RCC 7860 (cell line): ENCODE measurements around the gene PLPPR1.
"Not testable (repeated sequence)": the region's sequence is repeated elsewhere in the genome, so short reads cannot be mapped to it uniquely, and the experiment has no call there.

Source experiments
- DNase-seq: peaks from one replicate; pipeline ENCODE4 v3.0.0-alpha.2; 2015; ENCODE audit warnings: low spot score
- FAIRE-seq: peaks from 2 replicates; lab custom pipeline; 2012; peaks lifted over from hg19 to GRCh38; lab: Jason Lieb, UNC

PLPPR1 gene

DNA sequence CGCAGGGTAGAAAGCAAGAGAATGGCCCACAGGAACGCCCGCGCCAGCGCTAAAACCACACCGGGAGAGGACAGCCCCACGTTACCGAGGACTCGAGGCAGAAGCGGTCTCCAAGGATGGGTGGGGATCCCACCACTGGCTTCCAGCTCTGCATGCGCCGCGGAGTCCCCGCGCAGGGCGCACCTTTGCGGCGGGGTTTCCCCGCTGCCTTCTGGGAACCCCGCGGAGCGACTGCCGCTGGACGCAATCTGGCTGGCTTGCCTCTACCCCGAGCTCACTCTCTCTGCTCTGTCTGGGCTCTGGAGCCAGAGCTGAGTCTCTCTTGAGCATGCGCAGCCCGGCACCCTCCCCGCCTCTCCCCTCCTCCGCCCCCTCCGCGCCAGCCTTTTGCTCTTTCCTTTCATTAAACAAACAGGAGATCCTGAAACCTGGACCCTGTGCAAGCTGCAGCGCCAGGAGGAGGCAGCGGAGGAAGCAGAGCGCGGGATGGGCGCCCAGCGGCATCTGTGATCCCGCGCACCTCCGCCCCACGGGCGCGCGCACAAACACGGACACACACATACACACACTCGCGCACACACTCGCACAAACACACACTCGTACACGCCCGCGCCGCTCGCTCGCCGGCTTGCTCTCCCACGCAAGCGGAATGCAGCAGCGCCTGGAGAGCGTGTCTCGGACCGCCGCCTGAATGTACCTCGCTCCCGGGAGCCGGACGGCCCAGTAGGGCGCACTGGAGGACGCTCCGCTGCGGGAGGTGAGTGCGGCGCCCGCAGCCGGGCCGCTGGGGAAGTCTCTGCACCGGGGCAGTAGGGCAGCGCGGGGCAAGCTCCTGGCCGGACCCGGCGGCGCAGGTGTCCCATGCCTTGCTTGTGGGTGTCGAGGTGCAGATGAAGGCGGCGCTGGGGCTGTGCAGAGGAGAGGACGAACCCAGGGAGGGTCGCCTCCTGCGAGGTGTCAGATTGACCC is at the start of gene PLPPR1:
TSS of gene PLPPR1 (plus strand) at position 382 of the 969 bp plus-strand sequence.
- FAIRE-seq, result no peak
- DNase-seq, result no peak

DNA sequence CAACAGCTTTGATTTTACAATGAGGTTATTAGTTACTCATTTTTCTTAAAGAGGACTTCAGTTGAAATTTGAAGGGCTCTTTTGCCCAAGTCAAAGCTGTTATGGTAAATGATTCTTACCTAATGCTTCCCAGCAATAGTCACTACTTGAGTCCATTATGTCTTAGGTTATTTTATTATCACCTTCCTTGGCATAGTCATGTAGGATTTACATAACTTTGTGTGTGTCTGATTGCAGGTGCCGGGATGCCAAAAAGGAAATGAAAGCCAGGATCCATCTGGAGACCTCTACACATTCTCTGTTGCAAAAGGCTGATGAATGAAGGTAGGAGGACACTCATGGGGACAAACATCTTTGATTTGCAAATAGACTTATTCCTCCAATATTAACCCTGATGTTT is 38.8 kb upstream of the PLPPR1 start:
- FAIRE-seq (no peak), DNase-seq (no peak)

DNA sequence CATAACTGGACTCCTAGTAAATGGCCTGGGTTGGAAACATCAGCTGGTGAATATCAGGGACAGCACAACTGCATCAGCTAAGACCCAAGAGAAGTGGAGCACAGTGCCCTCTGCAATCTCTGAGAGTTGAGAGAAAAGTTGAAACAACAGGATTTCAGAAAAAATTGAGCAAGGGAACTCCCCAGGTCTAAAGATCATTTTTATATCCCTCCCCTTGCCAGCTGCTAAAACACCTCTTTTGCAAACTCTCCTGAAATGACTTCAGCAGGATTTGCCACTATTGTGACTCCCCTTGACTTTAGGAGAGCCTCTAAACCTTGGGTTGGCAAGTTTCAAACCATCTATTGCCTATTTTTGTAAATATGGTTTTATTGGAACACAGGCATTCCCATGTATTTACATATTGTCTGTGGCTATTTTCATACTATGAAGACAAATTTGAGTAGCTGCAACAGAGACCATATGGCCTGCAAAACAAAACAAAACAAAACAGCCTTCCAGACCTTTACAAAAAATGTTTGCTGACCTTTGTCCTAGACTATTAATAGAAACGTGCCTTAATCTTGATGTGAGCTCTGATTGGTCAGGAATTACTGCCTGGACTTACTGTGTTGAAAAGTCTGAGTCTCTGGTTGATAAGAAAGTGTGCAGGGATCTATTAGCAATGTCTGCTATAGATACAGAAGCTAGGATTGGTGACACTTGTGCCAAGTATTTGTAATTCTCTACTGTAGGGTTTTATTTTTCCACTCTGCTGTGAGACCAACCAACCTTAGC is 37.7 kb upstream of the PLPPR1 start:
- DNase-seq (no peak), FAIRE-seq (no peak)

DNA sequence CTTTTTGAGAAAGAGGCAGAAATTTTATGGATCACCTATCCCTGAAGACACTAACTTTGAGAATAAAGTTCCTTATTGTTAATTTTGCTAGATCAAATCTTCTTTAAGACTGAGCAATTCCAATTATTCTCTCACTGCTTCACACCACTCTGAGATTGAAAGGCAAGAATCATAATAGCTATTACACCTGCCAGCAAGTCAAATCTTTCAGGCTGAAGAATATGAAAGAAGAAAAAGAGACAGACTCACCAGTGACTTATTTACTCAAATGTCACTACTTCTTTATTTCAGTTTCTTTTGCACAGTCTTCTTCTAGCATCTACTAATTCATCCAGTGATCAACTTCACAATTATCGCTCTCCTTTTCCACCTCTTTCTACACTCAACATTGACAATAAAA is 35.9 kb upstream of the PLPPR1 start:
- FAIRE-seq (no peak), DNase-seq (no peak)

DNA sequence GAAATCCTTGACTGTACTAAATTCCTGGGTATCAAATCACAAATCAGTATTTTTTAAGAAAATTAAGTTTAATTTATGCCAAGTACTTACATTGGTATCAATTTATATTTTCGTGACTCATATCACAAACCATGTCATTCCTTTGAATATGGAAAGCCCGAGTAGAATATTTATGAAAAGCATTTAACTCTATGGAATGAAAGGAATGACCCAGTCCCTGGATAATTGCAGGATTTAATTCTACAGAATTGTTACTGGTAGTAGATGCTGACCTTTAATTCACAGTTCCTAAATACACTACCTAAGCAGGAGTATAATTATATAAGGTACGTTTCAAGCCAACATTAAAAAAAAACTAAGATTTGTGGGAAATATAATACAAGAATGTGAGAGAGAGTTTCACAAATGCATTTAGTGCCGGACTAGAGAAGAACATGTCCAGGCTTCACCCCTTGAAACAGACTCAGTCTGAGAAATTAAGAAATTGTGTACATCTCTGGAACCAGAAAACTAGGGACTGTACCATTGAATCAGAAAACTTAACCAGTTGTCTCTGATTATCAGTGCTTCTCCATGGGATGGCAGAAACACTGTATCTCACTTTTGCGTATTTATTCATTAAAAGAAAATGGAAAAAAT is 28.5 kb upstream of the PLPPR1 start:
- FAIRE-seq, result no peak

DNA sequence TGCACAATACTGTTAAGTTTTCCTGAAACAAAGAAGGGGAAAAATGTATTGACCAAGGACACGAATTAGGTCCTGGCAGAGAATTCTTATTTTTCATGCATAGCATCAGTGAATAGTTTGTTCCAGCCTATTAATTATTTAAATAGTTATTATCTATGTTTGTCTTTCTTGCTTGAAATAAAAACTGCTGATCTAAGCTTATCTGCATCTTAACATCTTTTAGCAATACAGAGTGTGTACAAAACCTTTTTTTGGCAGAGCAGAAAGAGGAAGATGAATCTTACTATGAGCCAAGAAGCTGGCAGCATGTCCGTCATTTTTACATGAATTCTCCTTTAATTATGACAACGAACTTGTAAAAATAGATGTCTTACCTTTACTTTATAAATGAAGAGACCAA is 23.3 kb upstream of the PLPPR1 start:
- DNase-seq (no peak), FAIRE-seq (no peak)

More for the DNA sequence above, 28.5 kb upstream of the PLPPR1 start:
- DNase-seq, result no peak

DNA sequence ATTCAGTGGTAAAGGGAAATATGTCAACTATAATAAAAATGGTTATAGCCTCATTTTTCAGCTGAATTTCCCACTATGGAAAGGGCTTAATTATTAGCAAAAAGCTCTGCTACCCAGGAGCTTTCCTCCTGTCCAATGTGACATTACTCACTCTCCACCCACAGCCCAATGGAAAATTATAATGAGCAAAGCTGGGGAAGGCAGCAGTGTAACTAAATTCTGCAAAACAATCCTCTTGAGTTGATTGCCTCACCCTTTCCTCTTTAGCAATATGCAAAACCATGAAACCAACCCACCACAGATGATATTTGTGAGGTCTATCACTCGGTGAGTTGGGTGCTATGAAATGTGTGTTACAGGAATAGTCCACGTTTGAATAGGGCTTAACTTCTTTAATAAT is 14.0 kb upstream of the PLPPR1 start:
- no peak for DNase-seq
- no peak for FAIRE-seq

DNA sequence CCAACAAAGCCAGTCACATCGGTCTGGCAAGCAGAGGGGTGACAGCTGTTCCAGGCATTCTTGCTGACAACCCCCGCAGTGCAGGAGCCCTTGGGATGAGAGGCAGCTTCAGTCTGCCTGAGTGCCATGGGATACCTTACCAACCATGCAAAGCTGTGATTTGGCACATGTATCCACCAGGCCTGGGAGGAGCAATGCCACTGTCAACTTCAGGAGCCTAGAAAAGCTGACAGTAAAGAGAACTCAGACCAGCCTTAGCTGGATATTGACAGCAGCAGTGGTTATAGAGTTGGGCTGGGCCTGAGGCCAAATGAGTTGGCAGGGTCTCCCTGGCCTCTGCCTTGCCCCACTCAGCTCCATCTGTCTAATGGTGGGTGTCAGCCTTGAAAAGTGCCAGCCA is 10.1 kb upstream of the PLPPR1 start:
- no peak for FAIRE-seq
- DNase-seq, result no peak

DNA sequence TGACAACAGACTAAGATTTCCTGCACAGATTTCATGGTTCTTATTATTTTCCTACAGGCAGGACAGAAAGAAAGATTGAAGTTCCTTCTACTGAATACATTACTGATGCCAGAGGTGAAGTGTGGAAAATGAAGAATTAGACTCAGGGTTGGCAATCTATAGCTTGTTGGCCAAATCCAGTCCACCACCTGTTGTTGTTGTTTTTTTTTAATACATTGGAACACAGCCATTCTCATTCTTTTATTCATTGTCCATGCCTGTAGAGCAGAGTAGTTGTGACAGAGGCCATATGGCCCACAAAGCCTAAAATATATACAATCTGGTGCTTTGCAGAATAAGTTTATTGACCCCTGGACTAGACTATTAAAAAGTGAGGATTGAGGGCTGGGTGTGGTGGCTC is 5.8 kb upstream of the PLPPR1 start:
- DNase-seq (no peak), FAIRE-seq (no peak)

DNA sequence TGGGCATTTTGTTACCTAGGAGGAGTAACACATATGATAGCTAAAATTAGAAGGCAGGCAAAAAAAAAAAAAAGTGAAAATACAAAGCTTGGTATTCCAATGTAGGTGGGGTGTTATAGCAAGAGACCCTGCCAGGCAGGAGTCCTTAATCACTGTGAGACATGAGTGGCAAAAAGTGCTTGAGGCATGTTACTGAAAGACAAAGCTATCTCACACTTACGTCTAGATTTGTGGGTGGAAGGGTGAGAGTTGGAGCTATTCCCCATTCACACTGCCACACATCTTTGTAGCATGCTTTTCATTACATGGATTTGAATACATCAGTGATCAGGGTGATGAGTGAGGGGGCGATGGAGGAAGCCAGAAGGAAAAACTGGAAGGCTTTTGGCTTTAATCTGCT is 2.6 kb upstream of the PLPPR1 start:
- DNase-seq (no peak), FAIRE-seq (no peak)

DNA sequence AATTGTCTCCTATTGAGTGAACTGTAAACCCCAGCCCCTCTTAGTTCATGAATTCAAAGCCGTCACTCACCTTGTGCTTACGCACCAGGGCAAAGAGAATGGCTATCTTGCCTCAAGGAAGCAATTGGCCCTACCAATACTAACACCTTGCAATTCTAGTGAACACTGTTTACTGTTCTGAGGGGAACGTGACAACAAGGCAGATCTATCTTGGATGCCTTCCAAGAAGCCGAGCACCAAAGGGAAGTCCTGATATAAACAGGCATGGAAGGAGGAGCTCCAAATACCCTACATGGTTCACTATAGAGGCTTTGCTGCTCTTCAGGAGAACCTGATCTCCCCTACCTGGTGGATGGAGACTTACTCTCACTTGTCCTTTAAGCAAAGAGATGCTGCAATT is 1.7 kb upstream of the PLPPR1 start:
- no peak for FAIRE-seq
- no peak for DNase-seq

DNA sequence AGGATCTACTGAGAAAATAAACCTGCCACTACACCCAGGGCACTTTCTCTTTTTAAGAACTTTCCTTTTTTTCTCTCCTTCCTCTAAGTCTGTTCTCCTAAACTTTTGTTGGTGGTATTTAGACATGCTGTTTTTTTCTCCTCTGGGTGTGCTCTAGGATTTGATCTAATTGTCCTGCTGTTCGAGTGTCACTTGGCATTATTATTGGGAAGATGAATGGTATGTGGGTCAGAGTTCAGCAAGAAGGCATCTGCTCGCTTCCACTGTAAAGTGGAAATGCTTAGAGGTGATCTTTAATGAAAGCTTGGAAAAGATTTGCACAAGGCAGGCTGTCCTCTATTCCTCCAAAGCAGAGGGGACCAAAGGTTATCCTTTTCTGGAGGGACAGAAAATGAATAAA is 1.3 kb upstream of the PLPPR1 start:
- FAIRE-seq, result no peak
- no peak for DNase-seq

DNA sequence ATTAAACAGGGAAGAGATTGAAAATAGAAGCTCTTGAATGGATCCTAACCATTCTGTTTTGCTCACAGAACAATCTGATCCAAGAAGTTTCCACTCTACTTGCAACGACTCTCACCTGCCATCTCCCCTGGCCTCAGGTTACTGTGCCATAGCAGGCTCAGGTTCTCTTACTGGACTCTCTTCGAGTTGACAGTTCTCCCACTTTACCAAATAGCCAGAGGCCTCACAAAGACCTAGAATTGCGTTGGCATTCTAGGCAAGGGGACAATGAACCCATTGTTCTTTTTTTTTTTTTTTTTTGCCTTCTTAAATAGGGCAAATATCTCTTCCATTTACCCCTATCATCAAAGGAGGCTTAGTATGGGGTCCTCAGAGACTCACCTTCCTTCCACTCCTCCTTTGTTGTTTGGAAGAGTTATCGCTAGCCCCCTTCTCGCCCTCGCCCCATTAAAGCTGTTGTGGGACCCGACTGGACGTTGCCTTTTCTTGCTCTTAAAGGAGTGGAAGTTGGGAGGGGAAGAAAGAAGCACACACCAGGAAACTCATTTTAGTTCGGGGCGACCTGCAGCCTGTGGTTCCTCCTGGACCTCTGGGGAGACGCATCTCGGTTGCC is 688 bp upstream of the PLPPR1 start:
- DNase-seq, result no peak
- no peak for FAIRE-seq

DNA sequence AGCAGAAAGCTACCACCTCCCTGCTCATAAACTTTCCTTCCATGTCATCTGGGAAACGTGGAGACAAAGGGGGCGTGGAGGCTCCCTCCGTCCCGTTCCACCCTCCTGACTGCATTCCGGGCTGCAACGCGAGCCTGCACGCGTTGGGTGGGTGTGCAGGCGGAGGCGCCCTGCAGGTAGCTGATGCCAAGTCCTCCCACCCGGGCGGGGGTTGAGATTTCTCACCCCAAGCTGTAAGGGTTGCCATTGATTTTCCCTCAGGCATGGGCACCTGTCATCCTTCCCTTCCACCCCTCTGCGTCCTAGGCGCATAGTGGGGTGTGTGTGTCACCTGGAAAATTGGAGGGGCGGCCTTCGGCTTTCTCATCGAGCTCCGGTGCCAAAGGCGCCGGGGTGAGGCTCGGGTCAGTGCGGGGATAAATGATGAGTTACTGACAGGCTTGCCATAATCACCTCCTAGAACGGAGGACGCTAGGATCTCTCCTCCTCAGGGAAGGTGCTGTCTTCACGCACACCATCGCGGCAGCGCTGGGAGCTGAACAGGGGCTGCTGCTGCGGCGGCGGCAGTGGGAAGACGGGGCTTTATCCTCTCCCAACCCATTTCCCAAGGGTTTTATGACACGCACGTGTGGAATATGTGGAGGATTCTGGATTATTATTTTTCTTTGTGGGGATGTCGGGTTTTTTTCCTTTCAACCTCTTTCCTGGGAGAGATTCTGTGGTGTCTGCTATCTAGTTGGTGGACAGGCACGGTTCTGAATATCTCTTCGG is 973 bp downstream of the PLPPR1 start:
- no peak for DNase-seq
- no peak for FAIRE-seq

DNA sequence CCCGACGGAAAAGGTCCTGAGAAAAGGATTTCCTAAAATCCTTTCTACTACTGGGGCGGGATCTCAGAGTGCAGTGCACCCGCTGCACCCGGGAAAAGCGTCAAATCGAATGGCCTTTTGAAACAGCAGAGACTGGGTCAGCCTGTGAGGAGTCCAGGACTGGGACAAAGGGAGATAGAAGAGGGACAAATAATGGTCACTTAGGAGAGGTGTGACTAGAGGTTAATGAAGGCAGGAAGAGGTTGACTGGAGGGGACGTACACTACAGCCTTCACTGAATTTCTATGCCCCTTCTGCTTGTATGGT is 1.5 kb downstream of the PLPPR1 start:
- no peak for DNase-seq
- no peak for FAIRE-seq

DNA sequence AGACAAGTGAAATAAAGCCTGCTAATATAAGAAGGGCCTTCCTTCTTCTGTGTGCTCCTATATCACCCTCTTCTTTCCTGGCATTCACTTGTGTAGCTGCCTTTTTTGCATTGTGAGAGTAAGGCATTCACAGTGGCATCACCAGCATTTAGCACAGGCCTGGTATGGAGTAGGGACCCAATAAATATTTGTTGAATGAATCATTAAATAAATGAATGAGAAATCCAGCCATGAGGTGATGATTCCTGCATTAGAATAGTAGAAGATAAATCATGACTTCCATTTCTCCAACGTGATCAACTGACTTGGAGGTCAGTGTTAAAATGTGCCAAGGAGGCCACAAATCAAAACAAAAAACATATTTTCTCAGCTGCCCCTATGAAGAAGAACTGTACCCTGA is 3.9 kb downstream of the PLPPR1 start:
- no peak for DNase-seq
- FAIRE-seq, result no peak

DNA sequence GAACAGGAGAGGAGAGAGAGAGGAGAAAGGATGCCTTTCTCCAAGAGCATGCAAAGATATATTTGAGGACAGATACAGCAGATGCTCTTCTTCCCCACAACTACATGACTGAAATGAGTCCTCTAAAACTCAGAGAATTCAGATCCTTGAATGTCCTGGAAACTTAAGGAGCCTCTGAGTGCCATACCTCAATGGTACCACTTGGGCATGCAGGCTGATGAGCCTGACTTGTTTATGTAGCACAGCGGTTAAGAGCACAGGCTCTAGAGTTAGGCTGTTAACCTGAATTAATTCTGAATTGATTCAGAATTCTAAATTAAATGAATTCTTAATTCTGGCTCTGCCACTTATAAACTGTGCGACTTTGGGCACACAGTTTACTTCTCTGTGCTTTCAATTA is 5.7 kb downstream of the PLPPR1 start:
- DNase-seq, result no peak
- FAIRE-seq, result no peak

DNA sequence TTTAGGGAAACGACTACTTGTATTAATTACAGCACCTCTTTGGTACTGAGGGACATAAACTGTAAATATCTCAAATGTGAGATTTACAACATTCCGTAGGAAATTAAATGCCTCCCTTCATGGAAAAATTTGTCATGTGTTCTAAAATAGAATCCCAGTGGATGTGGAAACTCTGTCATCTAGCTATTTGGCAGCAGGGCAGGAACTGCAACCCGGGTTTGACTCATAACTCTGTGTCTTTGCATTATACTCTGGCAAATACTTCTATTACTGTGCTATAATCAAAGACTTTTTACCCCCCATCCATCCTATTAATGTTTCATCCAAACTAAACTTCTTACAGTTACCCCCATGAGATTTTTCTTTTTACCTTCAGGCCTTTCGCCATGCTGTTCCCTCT is 6.6 kb downstream of the PLPPR1 start:
- DNase-seq, result no peak
- no peak for FAIRE-seq

DNA sequence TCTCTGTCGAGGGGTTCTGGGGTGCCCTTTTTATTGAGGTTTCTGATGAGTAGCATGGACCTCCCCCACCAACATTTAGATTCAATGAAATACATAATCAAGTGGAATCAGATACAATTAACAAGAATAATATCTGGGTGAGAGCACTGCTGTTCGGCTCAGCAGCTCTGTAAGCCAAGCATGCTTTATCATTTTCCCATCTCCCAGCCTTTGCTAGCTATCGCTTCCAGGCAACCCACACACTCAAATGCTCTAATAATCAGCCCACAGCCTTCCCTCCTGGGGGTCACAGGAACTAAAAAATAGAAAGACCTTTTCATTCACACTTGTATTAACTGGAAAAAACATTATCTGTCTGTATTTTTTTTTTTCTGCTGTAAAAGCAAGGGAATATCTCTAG is 8.9 kb downstream of the PLPPR1 start:
- FAIRE-seq, result no peak
- DNase-seq, result no peak

DNA sequence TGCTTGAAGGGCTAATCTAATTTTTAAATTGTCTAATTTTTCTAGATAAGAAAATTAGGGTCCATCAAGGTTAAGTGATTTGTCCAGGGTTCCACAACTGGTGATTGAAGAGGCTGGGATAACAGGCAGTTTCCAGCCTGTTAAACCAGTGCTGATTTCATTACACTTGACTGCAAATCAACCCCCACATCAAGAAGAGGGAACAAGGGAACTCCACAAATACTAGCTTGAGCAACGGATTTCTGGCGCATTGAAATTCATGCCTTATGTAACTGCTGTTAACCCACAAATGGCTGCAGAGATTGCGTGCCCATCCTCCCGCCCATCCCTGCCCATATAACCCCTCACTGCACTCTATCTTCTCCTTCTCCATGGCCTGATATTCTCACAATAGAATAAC is 10.0 kb downstream of the PLPPR1 start:
- DNase-seq (no peak), FAIRE-seq (no peak)

DNA sequence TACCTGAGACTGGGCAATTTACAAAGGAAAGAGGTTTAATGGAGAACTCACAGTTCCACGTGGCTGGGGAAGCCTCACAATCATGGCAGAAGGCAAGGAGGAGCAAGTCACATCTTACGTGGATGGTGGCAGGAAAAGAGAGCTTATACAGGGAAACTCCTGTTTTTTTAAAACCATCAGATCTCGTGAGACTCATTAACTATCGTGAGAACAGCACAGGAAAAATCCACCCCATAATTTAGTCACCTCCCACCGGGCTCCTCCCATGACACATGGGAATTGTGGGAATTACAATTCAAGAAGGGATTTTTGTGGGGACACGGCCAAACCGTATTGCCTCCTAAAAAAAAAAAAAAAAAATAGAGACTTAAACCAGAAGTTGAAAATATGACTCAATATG is 11.1 kb downstream of the PLPPR1 start:
- not testable (repeated sequence) for FAIRE-seq, DNase-seq
